Trophoblast cell (in vitro differentiated cells and primary cell): ENCODE data around the gene EHD2.

Experiments used
- DNase-seq, 2 donors: peaks; one replicate each; pipeline ENCODE4 v3.0.0-alpha.2; 2016
- H2AFZ ChIP-seq: 2 replicates; pipeline ENCODE4 v1.6.1; 2013; ENCODE audit warnings: low read length, moderate library complexity, mild to moderate bottlenecking; ENCODE audit not compliant: insufficient read depth, poor library complexity
- H2AK5ac ChIP-seq: 2 replicates; pipeline ENCODE4 v1.6.1; 2013; ENCODE audit warnings: mild to moderate bottlenecking, low read length
- H2BK120ac ChIP-seq: 2 replicates; pipeline ENCODE4 v1.6.1; 2013; ENCODE audit warnings: low read length, mild to moderate bottlenecking, moderate library complexity; ENCODE audit not compliant: insufficient read depth, poor library complexity
- H2BK12ac ChIP-seq: 2 replicates; pipeline ENCODE4 v1.6.1; 2013; ENCODE audit warnings: mild to moderate bottlenecking, low read length, moderate library complexity
- H2BK5ac ChIP-seq: 2 replicates; pipeline ENCODE4 v1.6.1; 2013; ENCODE audit warnings: low read length, low read depth, moderate library complexity, mild to moderate bottlenecking; ENCODE audit not compliant: poor library complexity
- H3K14ac ChIP-seq: 2 replicates; pipeline ENCODE4 v1.6.1; 2013; ENCODE audit warnings: mild to moderate bottlenecking, low read length
- H3K18ac ChIP-seq: 2 replicates; pipeline ENCODE4 v1.6.1; 2013; ENCODE audit warnings: mild to moderate bottlenecking, low read length
- H3K23ac ChIP-seq: 2 replicates; pipeline ENCODE4 v1.6.1; 2013; ENCODE audit warnings: low read length
- H3K27ac ChIP-seq: 2 replicates; pipeline ENCODE4 v1.5.1; 2013; ENCODE audit warnings: low read depth, mild to moderate bottlenecking, inconsistent platforms, low read length, moderate library complexity
- H3K27me3 ChIP-seq: 2 replicates; pipeline ENCODE4 v1.6.1; 2013; ENCODE audit warnings: inconsistent platforms, mild to moderate bottlenecking, low read length, moderate library complexity; ENCODE audit not compliant: insufficient read depth
- H3K36me3 ChIP-seq, 2 experiments: 1 replicate in 1 of 2; 2 replicates in 1 of 2; pipeline ENCODE4 v1.6.1; 2013; ENCODE audit warnings: low read length in 2 of 2, mild to moderate bottlenecking in 2 of 2, moderate library complexity in 1 of 2; ENCODE audit not compliant: insufficient read depth in 2 of 2, control insufficient read depth in 1 of 2
- H3K4ac ChIP-seq: 2 replicates; pipeline ENCODE4 v1.6.1; 2013; ENCODE audit warnings: low read depth, mild to moderate bottlenecking, low read length, moderate library complexity
- H3K4me1 ChIP-seq, 2 experiments: 1 replicate in 1 of 2; 2 replicates in 1 of 2; pipeline ENCODE4 v1.6.1; 2013; ENCODE audit warnings: low read length in 2 of 2, mild to moderate bottlenecking in 2 of 2, moderate library complexity in 1 of 2; ENCODE audit not compliant: insufficient read depth in 2 of 2, control insufficient read depth in 1 of 2
- H3K4me2 ChIP-seq: 2 replicates; pipeline ENCODE4 v1.6.1; 2013; ENCODE audit warnings: inconsistent platforms, mild to moderate bottlenecking, low read length, moderate library complexity
- H3K4me3 ChIP-seq: 2 replicates; pipeline ENCODE4 v1.5.1; 2013; ENCODE audit warnings: mild to moderate bottlenecking, low read depth, low read length, inconsistent platforms
- H3K79me1 ChIP-seq: one replicate; pipeline ENCODE4 v1.6.1; 2013; ENCODE audit warnings: low read length
- H3K79me2 ChIP-seq: 2 replicates; pipeline ENCODE4 v1.6.1; 2013; ENCODE audit warnings: low read length, mild to moderate bottlenecking; ENCODE audit not compliant: control insufficient read depth, insufficient read depth, poor library complexity
- H3K9ac ChIP-seq: 2 replicates; pipeline ENCODE4 v1.6.1; 2013; ENCODE audit warnings: mild to moderate bottlenecking, low read length
- H3K9me3 ChIP-seq: 2 replicates; pipeline ENCODE4 v1.6.1; 2013; ENCODE audit warnings: low read depth, mild to moderate bottlenecking, control low read depth, inconsistent platforms, low read length; ENCODE audit not compliant: insufficient read depth
- H4K12ac ChIP-seq: 2 replicates; pipeline ENCODE4 v1.6.1; 2013; ENCODE audit warnings: low read depth, mild to moderate bottlenecking, low read length, moderate library complexity
- H4K8ac ChIP-seq: 2 replicates; pipeline ENCODE4 v1.6.1; 2013; ENCODE audit warnings: low read depth, mild to moderate bottlenecking, low read length, moderate library complexity
- H4K91ac ChIP-seq: one replicate; pipeline ENCODE4 v1.6.1; 2013; ENCODE audit warnings: low read depth, mild to moderate bottlenecking, low read length, moderate library complexity
- WGBS: extraction: QIAGEN DNeasy Blood & Tissue Kit; methylation state at CpG from one replicate; pipeline ENCODE4 v1.1.7; 2013; ENCODE audit warnings: missing lambda C conversion rate; ENCODE audit not compliant: insufficient read length, insufficient coverage; ENCODE audit errors: extremely low coverage; 5-methylcytosine and 5-hydroxymethylcytosine counted together

The EHD2 gene

GRCh38 chr19:47699360-47699917 lies 13.8 kb upstream of the EHD2 start:
- no peak overlapping the region for H2BK120ac ChIP-seq
- H3K18ac ChIP-seq = no peak overlapping the region
- no peak overlapping the region for H3K4ac ChIP-seq
- H3K27ac ChIP-seq = no peak overlapping the region
- H4K12ac ChIP-seq = no peak overlapping the region
- no peaks in the 10 kb centered on the region for H3K79me1 ChIP-seq
- no peak overlapping the region for H3K4me3 ChIP-seq
- peaks cover 66 to 67% of the 10 kb centered on the region in 2 experiments for H3K36me3 ChIP-seq
- DNase-seq = peak; percentile 23 to 60
- H3K27me3 ChIP-seq = no peaks in the 10 kb centered on the region
- H2BK5ac ChIP-seq = no peak overlapping the region
- H2BK12ac ChIP-seq = no peak overlapping the region
- no peaks in the 10 kb centered on the region for H3K4me1 ChIP-seq
- no peaks in the 10 kb centered on the region for H3K9me3 ChIP-seq
- H2AK5ac ChIP-seq = no peak overlapping the region
- H3K9ac ChIP-seq = no peak overlapping the region
- no CpG with 5 or more reads among the region's 9 CpGs for WGBS
- H2AFZ ChIP-seq = no peak overlapping the region
- no peak overlapping the region for H3K4me2 ChIP-seq
- no peak overlapping the region for H3K23ac ChIP-seq
- no peak overlapping the region for H4K91ac ChIP-seq
- H3K79me2 ChIP-seq = no peaks in the 10 kb centered on the region
- no peak overlapping the region for H3K14ac ChIP-seq
- no peak overlapping the region for H4K8ac ChIP-seq

- Histone ChIP-seq H2BK12ac (no peak overlapping the region), H3K9ac (no peak overlapping the region), H3K14ac (no peak overlapping the region), H2AFZ (no peak overlapping the region), H3K4me1 (no peaks in the 10 kb centered on the region), H3K27ac (no peak overlapping the region), H3K23ac (no peak overlapping the region), H2AK5ac (no peak overlapping the region), H2BK120ac (no peak overlapping the region), H3K18ac (no peak overlapping the region), H3K4ac (no peak overlapping the region), H2BK5ac (no peak overlapping the region), H3K4me2 (no peak overlapping the region), H3K9me3 (no peaks in the 10 kb centered on the region), H4K8ac (no peak overlapping the region), H3K27me3 (no peaks in the 10 kb centered on the region), H3K36me3 (peaks cover 55 to 57% of the 10 kb centered on the region in 2 experiments), H4K12ac (no peak overlapping the region), H3K79me1 (no peaks in the 10 kb centered on the region), H4K91ac (no peak overlapping the region), H3K79me2 (no peaks in the 10 kb centered on the region), H3K4me3 (no peak overlapping the region)
- DNase-seq = no peak
- WGBS = no CpG with 5 or more reads among the region's 43 CpGs
These were observed 12.1 kb upstream of the EHD2 start for GRCh38 chr19:47700934-47701716.

GRCh38 chr19:47701717-47702552 lies 11.3 kb upstream of the EHD2 start:
- Histone ChIP-seq H2AK5ac (no peak overlapping the region), H3K23ac (no peak overlapping the region), H4K8ac (no peak overlapping the region), H3K4ac (no peak overlapping the region), H3K4me2 (no peak overlapping the region), H2BK120ac (no peak overlapping the region), H3K27ac (no peak overlapping the region), H3K9ac (no peak overlapping the region), H2AFZ (no peak overlapping the region), H4K91ac (no peak overlapping the region), H3K79me1 (no peaks in the 10 kb centered on the region), H4K12ac (no peak overlapping the region), H3K36me3 (peaks cover 50 to 51% of the 10 kb centered on the region in 2 experiments), H2BK5ac (no peak overlapping the region), H3K27me3 (no peaks in the 10 kb centered on the region), H3K4me1 (no peaks in the 10 kb centered on the region), H3K9me3 (no peaks in the 10 kb centered on the region), H3K79me2 (no peaks in the 10 kb centered on the region), H3K18ac (no peak overlapping the region), H3K14ac (no peak overlapping the region), H2BK12ac (no peak overlapping the region), H3K4me3 (no peak overlapping the region)
- no CpG with 5 or more reads among the region's 91 CpGs for WGBS
- DNase-seq = no peak

GRCh38 chr19:47702671-47703070 lies 10.6 kb upstream of the EHD2 start:
- WGBS = no CpG with 5 or more reads among the region's 18 CpGs
- no peak overlapping the region for H2AK5ac ChIP-seq
- H2BK5ac ChIP-seq = no peak overlapping the region
- DNase-seq = no peak
- H3K36me3 ChIP-seq = peaks cover 50 to 51% of the 10 kb centered on the region in 2 experiments
- no peak overlapping the region for H2BK120ac ChIP-seq
- no peak overlapping the region for H3K18ac ChIP-seq
- no peak overlapping the region for H2BK12ac ChIP-seq
- H3K4me2 ChIP-seq = no peak overlapping the region
- no peak overlapping the region for H2AFZ ChIP-seq
- H3K27me3 ChIP-seq = no peaks in the 10 kb centered on the region
- no peak overlapping the region for H3K4ac ChIP-seq
- no peak overlapping the region for H3K23ac ChIP-seq
- H3K9me3 ChIP-seq = no peaks in the 10 kb centered on the region
- no peaks in the 10 kb centered on the region for H3K79me2 ChIP-seq
- no peak overlapping the region for H4K91ac ChIP-seq
- no peak overlapping the region for H3K4me3 ChIP-seq
- H4K8ac ChIP-seq = no peak overlapping the region
- H3K4me1 ChIP-seq = no peaks in the 10 kb centered on the region
- no peak overlapping the region for H3K14ac ChIP-seq
- no peaks in the 10 kb centered on the region for H3K79me1 ChIP-seq
- no peak overlapping the region for H4K12ac ChIP-seq
- no peak overlapping the region for H3K9ac ChIP-seq
- no peak overlapping the region for H3K27ac ChIP-seq
